Upper lobe of left lung (tissue), 6 donors: ENCODE measurements around the gene TRIM9. TPM values are rescaled to one million over a fixed set of nuclear protein-coding genes. Genes with fewer than 3 reads are reported as not detected.

Experiments used
- ATAC-seq, 2 donors: fragments of 200-7000 bp; cut with Tn5 transposase; one replicate each; pipeline ENCODE4 v1.9.1; 2022; ENCODE audit warnings: mild to moderate bottlenecking in 2 of 2, moderate library complexity in 2 of 2; ENCODE audit not compliant: low FRiP score in 2 of 2
- DNase-seq, 2 donors: peaks; one replicate each; pipeline ENCODE4 v3.0.0-alpha.2; 2019 to 2020
- H3K27ac ChIP-seq, 4 donors: fragments of 200-600 bp; sonication (generic); one replicate each; pipeline ENCODE4 v1.5.1; 2016 to 2019
- H3K27me3 ChIP-seq, 4 donors: fragments of 200-600 bp; sonication (generic); one replicate each; pipeline ENCODE4 v1.5.1; 2017 to 2019
- H3K36me3 ChIP-seq, 4 donors: fragments of 200-600 bp; sonication (generic); one replicate each; pipeline ENCODE4 v1.5.1; 2016 to 2019
- H3K4me1 ChIP-seq, 4 donors: fragments of 200-600 bp; sonication (generic); one replicate each; pipeline ENCODE4 v1.5.1; 2018 to 2019
- H3K4me3 ChIP-seq, 4 donors: fragments of 200-600 bp; sonication (generic); one replicate each; pipeline ENCODE4 v1.5.1; 2017 to 2019; ENCODE audit warnings: mild to moderate bottlenecking in 2 of 4, moderate library complexity in 1 of 4
- H3K9me3 ChIP-seq, 4 donors: fragments of 200-600 bp; sonication (generic); one replicate each; pipeline ENCODE4 v1.5.1; 2018 to 2019
- CTCF ChIP-seq, 6 experiments: fragments of 450-650 bp in 4 of 6; fragments of 200-600 bp in 2 of 6; sonication (generic) in 2 of 6; IDR thresholded peaks; one replicate each; pipeline ENCODE4 v1.5.1; 2016 to 2019; ENCODE audit warnings: antibody characterized with exemption in 6 of 6
- EP300 ChIP-seq, 4 donors: sonication (generic); formaldehyde crosslinking; IDR thresholded peaks; one replicate each; pipeline ENCODE4 v1.5.1; 2017; ENCODE audit warnings: antibody characterized with exemption in 4 of 4, control low read depth in 2 of 4
- POLR2A ChIP-seq, 4 donors: fragments of 450-650 bp; IDR thresholded peaks; one replicate each; pipeline ENCODE4 v1.5.1; 2016 to 2017; ENCODE audit warnings: antibody characterized with exemption in 4 of 4, mild to moderate bottlenecking in 2 of 4
- POLR2AphosphoS5 ChIP-seq, 2 donors: sonication (generic); formaldehyde crosslinking; IDR thresholded peaks; one replicate each; pipeline ENCODE4 v1.5.1; 2017; ENCODE audit warnings: antibody characterized with exemption in 2 of 2
- WGBS, 2 donors: methylation state at CpG; one replicate each; pipeline ENCODE4 v1.1.5; 2017 to 2018; 5-methylcytosine and 5-hydroxymethylcytosine counted together
- total RNA-seq, 6 donors: library from RNA; depleted of rRNA in 4 of 6; stranded (reverse); fragments of >200 nt in 4 of 6; gene quantifications; one replicate each; pipeline versions ENCODE4 v1.1.0 to v1.2.1, GENCODE V29; 2016 to 2021
- donor health status: DM: no; HTN: no; CAD: no; lungs with moderate emphysema.
- donor health status: DM: no; HTN: yes; CAD: no; lungs with severe emphysema.

Gene TRIM9
- total RNA-seq, 6 donors from 2014 or later, result 0.30 to 3.1 (median 0.78) TPM

DNA sequence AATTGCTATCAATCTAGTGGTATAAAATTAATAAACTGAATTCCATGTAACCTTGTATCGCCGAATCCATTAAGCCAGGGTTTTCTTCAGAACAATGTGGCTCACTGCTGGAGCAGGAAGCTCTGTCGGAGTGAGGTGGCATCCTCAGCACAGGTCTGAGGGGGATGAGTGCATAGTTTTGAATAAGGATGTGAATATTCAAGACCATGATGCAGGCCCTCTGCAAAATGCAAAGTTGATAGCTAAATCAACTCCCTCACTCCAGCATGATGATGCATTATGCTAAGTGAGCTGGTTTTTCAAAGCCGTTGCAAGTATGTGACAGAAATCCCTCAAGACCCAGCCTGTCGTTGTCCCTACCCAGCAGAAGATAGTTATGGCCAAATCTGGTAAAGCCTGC is 53.0 kb downstream of the TRIM9 start:
- Histone ChIP-seq H3K4me1 (no peaks in the 10 kb centered on the region), H3K4me3 (no peak overlapping the region), H3K27ac (no peak overlapping the region), H3K36me3 (no peaks in the 10 kb centered on the region), H3K9me3 (no peaks in the 10 kb centered on the region), H3K27me3 (no peaks in the 10 kb centered on the region)
- 73 to 75% methylated on average over 5 of the region's 5 CpGs for WGBS, 2 donors
- no peak for DNase-seq
- ATAC-seq, result no peak
- no peak for TF ChIP-seq POLR2A (IDR thresholded peaks at IDR 0.05)
- TF ChIP-seq EP300 (IDR thresholded peaks at IDR 0.05), result no peak
- no peak for TF ChIP-seq CTCF (IDR thresholded peaks at IDR 0.05)
- TF ChIP-seq POLR2AphosphoS5 (IDR thresholded peaks at IDR 0.05), result no peak

DNA sequence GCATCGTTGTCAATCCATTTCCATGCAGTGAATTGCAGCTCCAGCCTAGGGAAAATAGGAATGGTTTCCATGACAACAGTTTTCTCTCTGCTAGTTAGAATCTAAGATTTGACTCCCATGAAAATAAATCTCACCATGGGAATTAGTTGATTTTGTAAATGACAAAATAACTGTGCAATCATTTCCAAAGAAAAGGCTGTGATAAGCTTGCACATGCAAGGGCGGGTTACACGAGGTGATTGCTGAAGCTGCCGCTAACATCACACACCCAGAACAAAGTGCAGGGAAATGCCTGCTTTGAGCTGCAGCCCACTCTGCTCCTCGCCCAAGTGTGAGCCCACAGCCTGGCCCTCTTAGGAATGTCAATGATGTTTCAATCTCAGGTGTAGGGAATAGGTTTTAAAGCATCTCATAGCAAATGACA is 53.8 kb downstream of the TRIM9 start:
- H3K4me3 ChIP-seq, result no peak overlapping the region
- H3K4me1 ChIP-seq, result no peaks in the 10 kb centered on the region
- TF ChIP-seq POLR2A (IDR thresholded peaks at IDR 0.05) (no peak), CTCF (IDR thresholded peaks at IDR 0.05) (no peak), POLR2AphosphoS5 (IDR thresholded peaks at IDR 0.05) (no peak), EP300 (IDR thresholded peaks at IDR 0.05) (no peak)
- no peak overlapping the region for H3K27ac ChIP-seq
- no peaks in the 10 kb centered on the region for H3K36me3 ChIP-seq
- WGBS, 2 donors, result 62 to 69% methylated on average over 5 of the region's 5 CpGs
- no peaks in the 10 kb centered on the region for H3K27me3 ChIP-seq
- ATAC-seq, result no peak
- H3K9me3 ChIP-seq, result no peaks in the 10 kb centered on the region
- DNase-seq, result no peak

DNA sequence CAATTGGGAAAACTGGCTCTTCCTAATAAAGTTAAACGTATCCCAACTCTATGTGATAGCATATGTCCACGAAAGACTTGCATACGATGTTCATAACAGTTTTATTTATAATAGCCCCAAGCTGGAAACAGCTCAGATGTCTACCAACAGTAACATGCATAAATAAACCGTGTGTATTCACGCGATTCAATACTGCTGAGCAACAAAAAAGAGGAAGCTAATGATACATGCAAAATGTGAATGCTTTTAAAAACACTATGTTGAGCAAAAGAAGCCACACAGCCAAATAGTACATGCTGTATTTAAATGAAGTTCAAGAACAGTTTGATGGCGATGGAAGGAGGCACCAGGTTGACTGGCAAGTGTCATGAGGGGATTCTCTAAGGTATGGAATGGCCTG is 55.7 kb downstream of the TRIM9 start:
- WGBS, 2 donors, result 75 to 79% methylated on average over 7 of the region's 7 CpGs
- Histone ChIP-seq H3K27me3 (no peaks in the 10 kb centered on the region), H3K27ac (no peak overlapping the region), H3K36me3 (no peaks in the 10 kb centered on the region), H3K4me1 (no peaks in the 10 kb centered on the region), H3K4me3 (no peak overlapping the region), H3K9me3 (no peaks in the 10 kb centered on the region)
- ATAC-seq (no peak), DNase-seq (no peak)
- TF ChIP-seq POLR2A (IDR thresholded peaks at IDR 0.05), result no peak
- TF ChIP-seq EP300 (IDR thresholded peaks at IDR 0.05), result no peak
- no peak for TF ChIP-seq CTCF (IDR thresholded peaks at IDR 0.05)
- TF ChIP-seq POLR2AphosphoS5 (IDR thresholded peaks at IDR 0.05), result no peak

GRCh38 chr14:51035611-51036192 is 59.2 kb downstream of the TRIM9 start:
- Histone ChIP-seq H3K36me3 (no peaks in the 10 kb centered on the region), H3K27ac (no peak overlapping the region), H3K27me3 (no peaks in the 10 kb centered on the region), H3K4me1 (no peaks in the 10 kb centered on the region), H3K4me3 (no peak overlapping the region), H3K9me3 (no peaks in the 10 kb centered on the region)
- WGBS, 2 donors, result 72 to 74% methylated on average over 9 of the region's 9 CpGs
- no peak for DNase-seq
- no peak for TF ChIP-seq POLR2AphosphoS5 (IDR thresholded peaks at IDR 0.05)
- no peak for TF ChIP-seq POLR2A (IDR thresholded peaks at IDR 0.05)
- no peak for TF ChIP-seq CTCF (IDR thresholded peaks at IDR 0.05)
- TF ChIP-seq EP300 (IDR thresholded peaks at IDR 0.05), result no peak
- no peak for ATAC-seq
